RWPE2 (cell line): ENCODE data around the gene SLC25A47.
A peak's percentile ranks its signal among the peaks of the same experiment; 100 is the strongest.

ENCODE experiments used
- ATAC-seq: fragments of 200-7000 bp; cut with Tn5 transposase; 3 replicates; pipeline ENCODE4 v1.9.1; 2021; ENCODE audit warnings: low read depth
- DNase-seq: peaks from one replicate; pipeline ENCODE4 v3.0.0-alpha.2; 2020; ENCODE audit warnings: low spot score
- H3K27ac ChIP-seq: fragments of 450-650 bp; 2 replicates; pipeline ENCODE4 v1.5.1; 2017; ENCODE audit warnings: mild to moderate bottlenecking; ENCODE audit not compliant: poor library complexity, severe bottlenecking
- H3K27me3 ChIP-seq: fragments of 250-450 bp; sonication (Bioruptor Pico); 2 replicates; pipeline ENCODE4 v1.5.1; 2021; ENCODE audit warnings: mild to moderate bottlenecking, moderate library complexity; ENCODE audit not compliant: insufficient read depth, poor library complexity, severe bottlenecking
- H3K36me3 ChIP-seq: fragments of 250-450 bp; sonication (Bioruptor Pico); 2 replicates; pipeline ENCODE4 v1.5.1; 2020; ENCODE audit warnings: low read depth, mild to moderate bottlenecking, moderate library complexity
- H3K4me1 ChIP-seq: fragments of 250-450 bp; sonication (Bioruptor Pico); 2 replicates; pipeline ENCODE4 v1.5.1; 2021; ENCODE audit warnings: mild to moderate bottlenecking, moderate library complexity; ENCODE audit not compliant: insufficient read depth, poor library complexity, severe bottlenecking
- H3K4me3 ChIP-seq: fragments of 250-450 bp; sonication (Bioruptor Pico); 2 replicates; pipeline ENCODE4 v1.5.1; 2021; ENCODE audit warnings: mild to moderate bottlenecking, moderate library complexity; ENCODE audit not compliant: severe bottlenecking
- H3K9me3 ChIP-seq: fragments of 250-450 bp; sonication (Bioruptor Pico); 2 replicates; pipeline ENCODE4 v1.5.1; 2021; ENCODE audit warnings: mild to moderate bottlenecking, moderate library complexity; ENCODE audit not compliant: severe bottlenecking
- CTCF ChIP-seq: fragments of 450-650 bp; IDR thresholded peaks from one replicate; pipeline ENCODE4 v1.5.1; 2017; ENCODE audit warnings: mild to moderate bottlenecking, moderate library complexity; ENCODE audit not compliant: poor library complexity, severe bottlenecking

Gene SLC25A47

GRCh38 chr14:100371773-100372172 lies 48.6 kb downstream of the SLC25A47 start:
- no peak overlapping the region for H3K27ac ChIP-seq
- TF ChIP-seq CTCF = no peak
- H3K4me3 ChIP-seq = no peak overlapping the region
- ATAC-seq = no peak
- peaks cover 71% of the 10 kb centered on the region for H3K36me3 ChIP-seq
- DNase-seq = no peak
- peaks cover 8% of the 10 kb centered on the region for H3K4me1 ChIP-seq
- H3K9me3 ChIP-seq = no peaks in the 10 kb centered on the region
- H3K27me3 ChIP-seq = no peaks in the 10 kb centered on the region

GRCh38 chr14:100372357-100373048 lies 49.4 kb downstream of the SLC25A47 start:
- Histone ChIP-seq H3K4me3 (no peak overlapping the region), H3K9me3 (no peaks in the 10 kb centered on the region), H3K4me1 (peaks cover 13% of the 10 kb centered on the region), H3K27ac (no peak overlapping the region), H3K36me3 (peaks cover 63% of the 10 kb centered on the region), H3K27me3 (no peaks in the 10 kb centered on the region)
- no peak for TF ChIP-seq CTCF
- DNase-seq (no peak), ATAC-seq (no peak)

GRCh38 chr14:100374270-100374669 lies 51.1 kb downstream of the SLC25A47 start:
- no peaks in the 10 kb centered on the region for H3K9me3 ChIP-seq
- no peak for TF ChIP-seq CTCF
- H3K27ac ChIP-seq = peak overlapping the region; percentile 67
- H3K4me3 ChIP-seq = peak overlapping the region; percentile 86
- H3K27me3 ChIP-seq = no peaks in the 10 kb centered on the region
- H3K4me1 ChIP-seq = peaks cover 15% of the 10 kb centered on the region
- ATAC-seq (no peak), DNase-seq (no peak)
- peaks cover 46% of the 10 kb centered on the region for H3K36me3 ChIP-seq

GRCh38 chr14:100374876-100375265 lies 51.7 kb downstream of the SLC25A47 start:
- DNase-seq (no peak), ATAC-seq (no peak)
- Histone ChIP-seq H3K27ac (peak overlapping the region; percentile 67), H3K27me3 (no peaks in the 10 kb centered on the region), H3K9me3 (no peaks in the 10 kb centered on the region), H3K36me3 (peaks cover 44% of the 10 kb centered on the region), H3K4me3 (peak overlapping the region; percentile 86), H3K4me1 (peaks cover 15% of the 10 kb centered on the region)
- TF ChIP-seq CTCF = no peak

- Histone ChIP-seq H3K27ac (peak overlapping the region; percentile 67), H3K27me3 (no peaks in the 10 kb centered on the region), H3K4me3 (peak overlapping the region; percentile 86), H3K9me3 (no peaks in the 10 kb centered on the region), H3K36me3 (peaks cover 40% of the 10 kb centered on the region), H3K4me1 (peaks cover 15% of the 10 kb centered on the region)
- ATAC-seq (peak; percentile 30), DNase-seq (peak; percentile 90)
- no peak for TF ChIP-seq CTCF
These were observed 52.3 kb downstream of the SLC25A47 start for GRCh38 chr14:100375266-100375962.
